HG02759 (cell line): ENCODE data around the gene VSIG10L.

Experiments
- ATAC-seq: cut with Tn5 transposase; IDR thresholded peaks from one replicate; pipeline ENCODE4 v1.9.1; 2021; ENCODE audit warnings: mild to moderate bottlenecking, moderate library complexity; ENCODE audit not compliant: unreplicated experiment

VSIG10L gene

GRCh38 chr19:51339313-51339686 is 2.6 kb downstream of the VSIG10L start:
- no peak for ATAC-seq

- ATAC-seq: peak; percentile 63
Observed at GRCh38 chr19:51338563-51339312, 3.2 kb downstream of the VSIG10L start.

GRCh38 chr19:51337861-51338562 is 3.9 kb downstream of the VSIG10L start:
- no peak for ATAC-seq

GRCh38 chr19:51337141-51337860 is 4.6 kb downstream of the VSIG10L start:
- no peak for ATAC-seq

GRCh38 chr19:51333836-51334460 is 8.0 kb downstream of the VSIG10L start:
- ATAC-seq: no peak

GRCh38 chr19:51331716-51332115 is 10.2 kb downstream of the VSIG10L start:
- no peak for ATAC-seq

- ATAC-seq: no peak
Observed at GRCh38 chr19:51331193-51331592, 10.7 kb downstream of the VSIG10L start.

- no peak for ATAC-seq
Observed at GRCh38 chr19:51330366-51330765, 11.6 kb downstream of the VSIG10L start.

- no peak for ATAC-seq
Observed at GRCh38 chr19:51329411-51329810, 12.5 kb downstream of the VSIG10L start.

GRCh38 chr19:51327066-51328001 is 14.6 kb downstream of the VSIG10L start:
- no peak for ATAC-seq

- no peak for ATAC-seq
Observed at GRCh38 chr19:51326216-51327065, 15.5 kb downstream of the VSIG10L start.

GRCh38 chr19:51325161-51325976 is 16.6 kb downstream of the VSIG10L start:
- ATAC-seq: no peak

- ATAC-seq: no peak
Observed at GRCh38 chr19:51324167-51324481, 17.8 kb downstream of the VSIG10L start.

- no peak for ATAC-seq
Observed at GRCh38 chr19:51323481-51324166, 18.3 kb downstream of the VSIG10L start.

GRCh38 chr19:51321799-51322198 is 20.1 kb downstream of the VSIG10L start:
- no peak for ATAC-seq

- ATAC-seq: no peak
Observed at GRCh38 chr19:51320280-51320657, 21.7 kb downstream of the VSIG10L start.

GRCh38 chr19:51319649-51320279 is 22.2 kb downstream of the VSIG10L start:
- no peak for ATAC-seq
